Activated naive CD8-positive, alpha-beta T cell treated with anti-CD3 and anti-CD28 coated beads for 36 hours (primary cell): Measurements from ENCODE around the gene OSBPL3. TPM values are rescaled to one million over a fixed set of nuclear protein-coding genes. Genes with fewer than 3 reads are reported as not detected.
A peak's percentile ranks its signal among the peaks of the same experiment; 100 is the strongest.

Source experiments
- DNase-seq: peaks from one replicate; pipeline ENCODE4 v3.0.0; 2021
- H3K27ac Mint-ChIP-seq: one replicate; pipeline ENCODE4 v1.8.0; 2022; ENCODE audit warnings: mild to moderate bottlenecking, moderate library complexity, mixed read lengths
- H3K27me3 Mint-ChIP-seq: one replicate; pipeline ENCODE4 v1.8.0; 2022; ENCODE audit warnings: mild to moderate bottlenecking, mixed read lengths
- H3K36me3 Mint-ChIP-seq: one replicate; pipeline ENCODE4 v1.8.0; 2021; ENCODE audit warnings: mild to moderate bottlenecking, mixed read lengths
- H3K4me1 Mint-ChIP-seq: one replicate; pipeline ENCODE4 v1.8.0; 2021; ENCODE audit warnings: mixed read lengths
- H3K4me3 Mint-ChIP-seq: one replicate; pipeline ENCODE4 v1.8.0; 2022; ENCODE audit warnings: mild to moderate bottlenecking, moderate library complexity, mixed read lengths
- H3K9me3 Mint-ChIP-seq: one replicate; pipeline ENCODE4 v1.8.0; 2022; ENCODE audit warnings: mixed read lengths
- total RNA-seq, 2 experiments: library from RNA; stranded (reverse); gene quantifications; one replicate each; pipeline ENCODE4 v1.2.3, GENCODE V29; 2021

Gene OSBPL3
- total RNA-seq, 2 experiments from 2014 or later: 40.8 to 44.1 TPM

- Mint-ChIP-seq H3K27ac (no peak overlapping the region), H3K4me1 (peaks cover 2% of the 10 kb centered on the region), H3K4me3 (no peak overlapping the region), H3K9me3 (peaks cover 12% of the 10 kb centered on the region), H3K27me3 (peaks cover 6% of the 10 kb centered on the region), H3K36me3 (peaks cover 11% of the 10 kb centered on the region)
- no peak for DNase-seq
Measured at GRCh38 chr7:24995466-24995865, 15.5 kb upstream of the OSBPL3 start.

- Mint-ChIP-seq H3K36me3 (no peaks in the 10 kb centered on the region), H3K27ac (no peak overlapping the region), H3K27me3 (no peaks in the 10 kb centered on the region), H3K9me3 (no peaks in the 10 kb centered on the region), H3K4me1 (peaks cover 2% of the 10 kb centered on the region), H3K4me3 (no peak overlapping the region)
- no peak for DNase-seq
Measured at GRCh38 chr7:24992314-24992713, 12.3 kb upstream of the OSBPL3 start.

DNA sequence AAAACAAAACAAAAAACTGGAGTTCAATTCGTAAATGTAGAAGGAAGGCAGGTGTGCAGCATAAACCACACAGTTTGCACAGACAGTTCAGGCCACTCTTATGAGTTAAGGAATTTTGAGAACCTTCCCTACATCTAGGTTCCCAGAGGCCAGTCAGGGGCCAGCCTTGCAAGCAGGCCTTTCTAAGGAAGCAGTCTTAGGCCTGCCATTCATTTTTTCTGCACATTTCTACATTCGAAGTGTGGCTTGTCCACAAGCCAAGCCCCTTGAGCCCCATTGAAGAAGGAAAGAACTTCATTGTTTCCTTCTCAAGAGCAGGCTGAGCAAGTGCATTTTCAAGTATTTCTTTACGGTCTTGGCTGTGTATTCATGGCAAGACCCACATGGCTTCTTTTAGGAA is 11.4 kb upstream of the OSBPL3 start:
- no peak for DNase-seq
- Mint-ChIP-seq H3K4me1 (peaks cover 2% of the 10 kb centered on the region), H3K4me3 (no peak overlapping the region), H3K27me3 (no peaks in the 10 kb centered on the region), H3K36me3 (no peaks in the 10 kb centered on the region), H3K9me3 (no peaks in the 10 kb centered on the region), H3K27ac (no peak overlapping the region)

DNA sequence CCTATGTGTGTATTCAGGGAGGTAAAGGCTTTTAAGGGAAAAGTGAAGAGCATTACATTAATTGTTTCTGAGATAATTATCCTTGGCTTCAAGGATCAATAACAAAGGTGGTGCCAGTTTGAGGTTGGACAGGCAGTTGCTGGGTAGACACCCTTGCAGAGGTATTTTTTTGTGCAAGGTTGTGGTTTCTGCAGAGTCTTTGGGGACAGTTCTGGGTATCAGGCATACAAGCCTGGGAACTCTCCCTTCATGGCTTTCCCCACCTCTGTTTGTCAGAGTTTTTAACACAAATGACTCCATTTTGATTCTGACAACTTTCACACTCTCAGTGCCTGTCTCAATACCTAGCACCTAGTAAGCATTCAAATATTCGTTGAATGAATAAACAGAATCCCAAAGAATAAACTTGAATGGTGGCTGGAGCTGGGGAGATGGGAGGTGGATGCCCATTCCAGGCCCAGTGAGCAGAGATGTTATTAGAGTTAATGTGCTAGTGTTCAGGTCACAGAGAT is 7.4 kb upstream of the OSBPL3 start:
- DNase-seq: no peak
- H3K36me3 Mint-ChIP-seq: no peaks in the 10 kb centered on the region
- no peaks in the 10 kb centered on the region for H3K9me3 Mint-ChIP-seq
- no peak overlapping the region for H3K27ac Mint-ChIP-seq
- H3K4me3 Mint-ChIP-seq: no peak overlapping the region
- H3K27me3 Mint-ChIP-seq: no peaks in the 10 kb centered on the region
- H3K4me1 Mint-ChIP-seq: peaks cover 6% of the 10 kb centered on the region

DNA sequence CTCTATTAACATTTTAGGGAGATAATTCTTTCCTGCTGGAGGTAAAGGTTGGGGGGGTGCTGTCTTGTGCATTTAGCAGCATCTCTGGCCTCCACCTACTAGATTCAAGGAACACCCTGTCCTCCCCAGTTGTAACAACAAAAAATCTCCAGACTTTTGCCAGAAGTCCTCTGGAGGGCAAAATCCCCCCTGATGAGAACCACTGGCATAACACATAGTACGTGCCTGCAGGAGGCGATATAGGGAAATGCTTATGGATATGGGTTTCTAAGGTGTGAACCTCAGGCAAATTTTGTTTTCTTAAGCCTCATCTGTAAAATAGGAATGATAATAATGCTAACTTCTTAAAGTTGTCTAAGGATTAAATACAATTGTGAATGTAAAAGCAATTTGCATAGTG is 2.9 kb upstream of the OSBPL3 start:
- Mint-ChIP-seq H3K36me3 (peaks cover 12% of the 10 kb centered on the region), H3K27ac (no peak overlapping the region), H3K4me3 (no peak overlapping the region), H3K27me3 (no peaks in the 10 kb centered on the region), H3K4me1 (peaks cover 36% of the 10 kb centered on the region), H3K9me3 (no peaks in the 10 kb centered on the region)
- no peak for DNase-seq

DNA sequence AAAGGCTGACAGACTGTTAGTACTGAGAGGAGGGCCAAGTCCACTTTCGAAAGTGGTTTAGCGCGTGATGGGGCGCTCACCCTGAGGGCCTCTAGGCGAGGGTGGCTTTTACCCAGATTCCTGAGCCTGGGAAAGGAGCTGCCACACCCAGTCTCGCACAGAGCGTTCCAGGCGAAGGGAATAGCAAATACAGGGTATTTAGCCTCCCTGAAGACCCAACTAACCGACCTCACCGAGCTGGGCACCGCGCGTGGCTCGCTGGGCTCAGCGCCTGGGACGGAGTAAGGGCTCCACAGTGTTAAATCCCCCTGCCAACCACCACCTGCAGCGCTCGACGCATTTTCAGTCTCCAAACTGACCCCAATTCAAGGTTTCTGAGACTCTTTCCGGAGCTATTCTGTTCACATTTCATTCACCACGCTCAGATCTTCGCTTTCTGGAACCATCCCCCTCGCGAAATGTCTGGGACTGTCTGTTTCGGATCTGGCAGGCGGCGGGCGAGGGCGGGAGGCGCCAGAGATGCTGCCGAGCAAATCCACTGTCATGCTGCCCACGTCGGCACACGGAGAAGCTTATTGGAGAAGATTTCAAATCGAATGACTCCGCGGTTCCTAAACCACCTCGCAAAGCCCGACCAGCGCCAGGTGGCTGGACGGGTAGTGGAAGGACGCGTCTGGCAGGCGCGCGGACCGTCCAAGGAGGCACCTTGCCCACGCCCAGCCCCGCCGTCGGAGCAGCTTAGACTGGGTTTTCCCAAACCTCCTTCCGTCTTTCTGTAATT is 1.4 kb upstream of the OSBPL3 start:
- peak; percentile 62 for DNase-seq
- Mint-ChIP-seq H3K27me3 (no peaks in the 10 kb centered on the region), H3K36me3 (peaks cover 15% of the 10 kb centered on the region), H3K9me3 (no peaks in the 10 kb centered on the region), H3K4me1 (peaks cover 48% of the 10 kb centered on the region), H3K27ac (peak overlapping the region; percentile 93), H3K4me3 (peak overlapping the region; percentile 92)

DNA sequence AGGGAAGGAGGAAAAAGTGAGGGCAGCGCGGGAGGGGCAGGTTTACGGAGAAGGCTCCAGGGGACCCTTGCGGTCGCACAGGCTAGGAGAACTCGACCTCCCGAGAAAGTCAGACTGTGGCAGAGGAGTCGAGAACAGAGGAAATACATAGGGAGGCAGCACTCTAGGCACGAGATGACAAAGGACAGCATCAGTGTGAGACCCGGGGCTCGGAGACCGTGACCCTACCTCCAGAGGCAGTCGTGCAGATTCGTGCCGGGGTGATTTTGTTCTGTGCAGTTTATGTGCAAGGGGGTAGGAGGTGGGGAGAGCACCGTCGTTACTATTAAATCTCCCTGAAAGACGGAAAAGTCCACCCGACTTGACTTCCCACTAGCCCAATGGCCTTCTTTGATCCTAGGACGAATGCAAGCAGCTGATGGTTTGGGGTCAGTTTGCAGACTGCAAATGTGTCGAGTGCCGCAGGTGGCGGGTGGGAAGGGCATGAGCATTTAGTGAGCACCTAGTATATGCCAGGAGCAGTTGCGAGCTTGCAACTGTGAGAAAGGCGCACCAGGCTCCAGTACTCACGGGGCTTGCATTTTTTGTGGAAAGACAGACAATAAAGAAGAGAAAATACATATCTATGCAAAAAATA is 674 bp upstream of the OSBPL3 start:
- H3K9me3 Mint-ChIP-seq: no peaks in the 10 kb centered on the region
- H3K27ac Mint-ChIP-seq: peak overlapping the region; percentile 93
- H3K27me3 Mint-ChIP-seq: no peaks in the 10 kb centered on the region
- peaks cover 15% of the 10 kb centered on the region for H3K36me3 Mint-ChIP-seq
- DNase-seq: no peak
- peaks cover 54% of the 10 kb centered on the region for H3K4me1 Mint-ChIP-seq
- peak overlapping the region; percentile 92 for H3K4me3 Mint-ChIP-seq

GRCh38 chr7:24979470-24979862 is 512 bp downstream of the OSBPL3 start:
- Mint-ChIP-seq H3K27ac (peak overlapping the region; percentile 86), H3K4me3 (peak overlapping the region; percentile 93), H3K36me3 (peaks cover 19% of the 10 kb centered on the region), H3K9me3 (no peaks in the 10 kb centered on the region), H3K4me1 (peaks cover 57% of the 10 kb centered on the region), H3K27me3 (no peaks in the 10 kb centered on the region)
- DNase-seq: peak; percentile 83

DNA sequence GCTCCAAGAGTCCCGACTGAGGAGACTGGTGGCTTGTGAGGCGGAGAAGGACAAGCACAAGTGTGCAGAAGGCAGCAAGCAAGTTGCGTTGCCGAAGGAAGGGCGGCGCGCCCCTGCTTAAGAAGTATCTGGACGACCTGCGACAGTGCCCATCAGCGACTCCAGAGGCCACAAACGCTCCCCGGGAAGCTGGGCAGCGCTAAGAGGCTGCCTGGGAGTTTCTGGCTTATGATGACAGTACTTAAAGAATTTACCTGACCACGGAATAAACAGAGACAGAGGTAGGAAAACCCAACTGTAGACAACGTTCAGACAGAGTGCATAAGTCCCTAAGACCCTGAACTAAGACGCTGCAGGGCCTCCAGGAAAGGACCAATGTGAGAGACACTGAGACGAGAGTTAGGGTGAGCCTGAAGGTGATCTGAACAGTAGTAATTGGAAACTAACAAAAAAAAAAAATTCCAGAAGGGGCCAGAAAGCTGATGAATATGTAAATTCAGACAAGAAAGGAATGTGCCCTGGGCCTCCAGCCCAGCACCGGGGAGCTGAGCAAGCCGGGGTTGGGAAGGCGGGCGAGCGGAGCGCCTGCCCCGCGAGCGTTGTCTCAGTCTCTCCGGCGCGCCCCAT is 1.0 kb downstream of the OSBPL3 start:
- Mint-ChIP-seq H3K4me1 (peaks cover 56% of the 10 kb centered on the region), H3K27me3 (no peaks in the 10 kb centered on the region), H3K9me3 (no peaks in the 10 kb centered on the region), H3K27ac (peak overlapping the region; percentile 86), H3K4me3 (peak overlapping the region; percentile 93), H3K36me3 (peaks cover 19% of the 10 kb centered on the region)
- no peak for DNase-seq

- DNase-seq: no peak
- Mint-ChIP-seq H3K36me3 (peaks cover 25% of the 10 kb centered on the region), H3K27me3 (no peaks in the 10 kb centered on the region), H3K9me3 (no peaks in the 10 kb centered on the region), H3K4me3 (no peak overlapping the region), H3K27ac (no peak overlapping the region), H3K4me1 (peaks cover 61% of the 10 kb centered on the region)
Measured at GRCh38 chr7:24975644-24976260, 4.2 kb downstream of the OSBPL3 start.

DNA sequence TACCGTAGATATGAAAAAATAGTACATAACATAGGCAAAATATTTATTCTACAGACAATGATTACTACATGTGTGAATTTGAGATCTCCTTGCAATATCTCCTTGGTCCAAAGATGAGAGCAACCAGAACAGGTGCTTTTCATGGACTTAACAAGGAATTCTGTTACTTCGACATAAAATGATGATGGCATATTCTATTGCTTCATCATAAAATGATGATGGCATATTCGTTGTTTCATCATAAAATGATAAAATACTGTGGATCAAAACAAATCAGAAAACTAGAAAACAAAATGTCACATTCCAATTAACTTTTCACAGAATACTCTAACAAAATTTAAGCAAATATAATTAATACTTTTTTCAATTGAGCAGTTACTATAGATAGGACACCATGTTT is 4.8 kb downstream of the OSBPL3 start:
- Mint-ChIP-seq H3K4me3 (no peak overlapping the region), H3K27me3 (no peaks in the 10 kb centered on the region), H3K9me3 (no peaks in the 10 kb centered on the region), H3K4me1 (peaks cover 59% of the 10 kb centered on the region), H3K27ac (no peak overlapping the region), H3K36me3 (peaks cover 26% of the 10 kb centered on the region)
- no peak for DNase-seq

DNA sequence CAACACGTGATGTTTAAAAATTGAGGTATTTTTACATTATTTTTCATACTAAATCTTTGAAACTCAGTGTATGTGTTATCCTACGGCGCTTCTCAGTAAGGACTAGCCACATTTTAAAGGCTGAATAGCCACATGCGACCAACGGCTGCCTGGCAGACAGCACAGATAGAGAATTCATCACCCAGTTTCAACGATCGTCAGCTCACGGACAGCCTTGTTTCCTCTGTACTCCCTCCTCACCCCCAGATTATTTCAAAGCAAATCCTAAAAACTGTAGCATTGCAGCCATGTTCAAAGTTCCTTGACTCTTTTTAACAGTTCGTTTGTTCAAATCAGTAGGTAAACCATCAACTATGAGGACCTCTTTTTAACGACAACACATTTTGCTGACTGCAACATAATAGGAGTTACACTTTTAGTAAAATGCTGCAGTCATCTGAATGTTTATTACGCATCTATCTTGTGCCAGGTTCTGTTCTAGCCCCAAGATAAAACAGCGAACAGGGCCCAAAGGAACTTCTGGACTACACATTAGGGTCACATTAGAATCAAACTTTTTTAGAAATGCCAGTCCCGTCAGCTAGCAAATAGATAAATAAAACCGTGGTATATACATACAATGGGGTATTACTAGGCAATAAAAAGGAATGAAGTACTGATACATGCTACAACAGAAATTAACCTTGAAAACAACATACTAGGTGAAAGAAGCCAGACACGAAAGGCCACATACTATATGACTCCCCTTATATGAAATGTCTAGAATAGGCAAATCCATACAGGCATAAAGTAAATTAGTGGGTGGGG is 5.7 kb downstream of the OSBPL3 start:
- Mint-ChIP-seq H3K27me3 (no peaks in the 10 kb centered on the region), H3K4me3 (no peak overlapping the region), H3K4me1 (peaks cover 64% of the 10 kb centered on the region), H3K36me3 (peaks cover 29% of the 10 kb centered on the region), H3K27ac (no peak overlapping the region), H3K9me3 (no peaks in the 10 kb centered on the region)
- DNase-seq: no peak

DNA sequence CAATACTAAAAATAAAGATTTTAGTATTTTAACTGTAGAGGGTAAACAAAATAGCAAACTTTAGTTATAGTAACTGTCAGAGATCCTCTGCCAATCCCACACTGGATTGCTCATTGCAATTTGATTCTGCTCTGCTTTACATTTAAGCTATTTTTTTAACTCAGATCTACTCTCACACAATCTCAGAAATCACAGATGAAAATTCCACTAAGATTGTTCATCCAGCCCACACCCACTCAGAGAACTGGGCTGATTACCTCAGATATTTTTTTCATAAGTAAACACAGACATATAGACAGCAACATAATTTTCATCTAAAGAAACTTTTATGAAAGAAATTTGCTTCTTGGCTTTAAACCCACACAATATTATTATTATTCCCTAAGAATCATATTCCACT is 7.0 kb downstream of the OSBPL3 start:
- Mint-ChIP-seq H3K36me3 (peaks cover 18% of the 10 kb centered on the region), H3K9me3 (no peaks in the 10 kb centered on the region), H3K27ac (no peak overlapping the region), H3K27me3 (no peaks in the 10 kb centered on the region), H3K4me1 (peaks cover 59% of the 10 kb centered on the region), H3K4me3 (no peak overlapping the region)
- DNase-seq: no peak

DNA sequence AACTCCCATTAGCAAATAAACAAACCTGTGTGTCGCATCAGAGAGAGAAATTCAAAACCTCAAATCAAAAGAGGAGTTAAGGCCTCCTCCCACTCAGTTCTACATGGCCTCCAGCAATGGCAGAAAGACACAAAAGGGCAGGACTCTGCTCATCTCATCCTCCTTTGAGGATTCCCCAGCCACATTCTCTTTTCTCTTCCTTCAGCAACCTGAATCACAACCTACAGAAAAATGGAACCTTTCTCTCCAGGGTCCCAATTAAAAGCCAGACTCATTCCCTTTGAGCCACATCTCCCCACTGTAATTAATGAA is 7.9 kb downstream of the OSBPL3 start:
- H3K36me3 Mint-ChIP-seq: peaks cover 16% of the 10 kb centered on the region

More for the DNA sequence above, 7.9 kb downstream of the OSBPL3 start:
- no peaks in the 10 kb centered on the region for H3K9me3 Mint-ChIP-seq
- no peak overlapping the region for H3K4me3 Mint-ChIP-seq
- H3K27me3 Mint-ChIP-seq: no peaks in the 10 kb centered on the region
- H3K27ac Mint-ChIP-seq: no peak overlapping the region
- H3K4me1 Mint-ChIP-seq: peaks cover 62% of the 10 kb centered on the region
- DNase-seq: no peak
